ENCODE results near the gene GPER1.
"Not testable (repeated sequence)": the region's sequence is repeated elsewhere in the genome, so short reads cannot be mapped to it uniquely, and the experiment has no call there.

GPER1 gene

DNA sequence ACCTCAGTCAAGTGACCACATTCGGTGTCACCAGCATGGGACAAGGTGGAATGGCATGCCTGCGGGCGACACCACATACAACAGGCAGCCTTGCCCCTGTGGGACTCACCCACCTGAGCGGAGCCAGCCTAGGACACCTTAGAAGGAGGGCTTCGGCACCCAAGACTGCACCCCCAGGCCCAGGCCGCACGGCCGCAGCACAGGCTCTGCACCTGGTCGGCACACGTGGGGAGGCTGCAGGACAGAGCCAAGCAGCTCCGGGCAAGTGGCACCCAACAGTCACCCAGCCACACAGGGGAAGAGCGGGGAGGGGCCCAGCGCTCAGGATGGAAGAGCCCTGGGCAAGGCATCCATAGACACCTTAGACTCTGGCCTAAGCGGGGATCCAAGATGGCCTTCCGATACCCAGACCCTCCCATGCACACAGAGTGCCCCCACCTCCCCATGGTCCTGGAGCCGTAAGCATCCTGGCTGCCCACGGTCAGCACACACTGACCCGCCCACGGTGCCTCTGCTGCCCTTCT lies 16.1 kb upstream of the GPER1 start:
- DNase-seq = no peak

DNA sequence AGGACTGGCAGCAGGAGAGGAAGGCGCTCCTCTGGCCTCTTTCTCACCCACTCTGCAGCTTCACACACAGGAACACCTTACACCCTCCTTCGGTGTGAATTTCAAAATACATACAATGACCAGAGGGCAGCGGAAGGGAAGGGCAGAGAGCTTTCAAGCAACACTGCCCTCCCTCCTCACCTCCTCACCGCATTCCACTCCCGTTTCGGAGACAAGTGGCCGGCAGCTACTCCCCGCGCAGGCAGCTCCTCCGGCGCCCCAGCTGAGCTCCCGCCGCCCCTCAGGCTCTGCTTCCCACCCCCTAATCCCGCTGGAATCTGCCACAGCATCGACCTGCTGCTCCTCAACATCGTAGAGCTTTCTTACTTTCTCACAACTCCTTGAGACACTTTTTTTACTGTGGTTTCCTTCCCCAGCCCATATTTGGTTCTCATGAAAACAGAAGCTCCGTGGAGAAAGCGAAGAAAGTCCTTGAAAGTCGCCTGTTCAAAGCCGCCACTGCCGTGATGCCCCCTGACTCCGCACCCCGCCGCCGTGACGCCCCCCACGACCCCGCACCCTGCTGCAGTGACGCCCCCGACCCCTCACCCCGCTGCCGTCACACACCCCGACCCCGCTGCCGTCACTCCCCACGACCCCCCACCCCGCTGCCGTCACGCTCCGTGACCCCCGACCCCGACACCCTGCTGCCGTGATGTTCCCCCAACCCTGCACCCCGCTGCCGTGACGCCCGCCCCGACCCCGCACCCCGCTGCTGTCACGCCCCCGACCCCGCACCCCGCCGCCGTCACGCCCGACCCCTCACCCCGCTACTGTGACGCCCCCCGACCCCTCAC lies 14.6 kb upstream of the GPER1 start:
- DNase-seq = no peak

GRCh38 chr7:1074018-1074417 lies 13.9 kb upstream of the GPER1 start:
- not testable (repeated sequence) for DNase-seq

DNA sequence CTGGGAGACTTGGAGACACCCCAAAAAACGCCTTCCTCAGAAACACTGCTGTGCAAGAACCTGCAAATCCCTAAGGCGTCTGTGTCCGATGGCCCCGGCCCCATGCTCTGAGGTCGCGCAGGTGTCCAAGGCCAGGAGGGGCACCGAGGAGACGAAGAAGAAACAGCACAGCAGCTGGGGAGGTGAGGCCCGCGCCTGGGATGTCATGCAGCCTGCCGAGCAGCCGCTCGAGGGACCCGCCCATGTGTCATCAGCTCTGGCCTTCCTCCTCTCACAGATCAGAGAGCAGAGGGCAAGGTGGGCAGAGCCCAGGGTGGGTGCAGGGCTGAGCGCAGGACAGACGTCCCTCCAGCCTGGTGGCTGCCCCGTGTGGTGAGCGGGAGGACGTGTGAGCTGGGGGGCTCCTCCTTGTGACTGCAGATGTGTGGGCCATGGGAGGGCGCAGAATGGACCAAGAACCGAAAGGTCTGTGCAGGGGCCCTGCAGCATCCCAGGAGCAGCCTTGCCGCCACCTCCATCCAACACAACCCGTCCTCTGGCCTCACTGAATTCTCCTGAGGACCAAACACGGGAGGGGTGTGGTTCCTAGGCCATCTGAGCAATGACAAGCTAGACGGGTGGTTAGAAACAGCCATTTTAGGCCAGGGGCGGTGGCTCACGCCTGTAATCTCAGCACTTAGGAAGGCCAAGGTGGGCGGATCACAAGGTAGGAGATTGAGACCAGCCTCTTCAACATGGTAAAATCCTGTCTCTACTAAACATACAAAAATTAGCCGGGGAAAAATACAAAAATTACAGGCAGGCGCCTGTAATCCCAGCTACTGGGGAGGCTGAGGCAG lies 13.1 kb upstream of the GPER1 start:
- DNase-seq = no peak

DNA sequence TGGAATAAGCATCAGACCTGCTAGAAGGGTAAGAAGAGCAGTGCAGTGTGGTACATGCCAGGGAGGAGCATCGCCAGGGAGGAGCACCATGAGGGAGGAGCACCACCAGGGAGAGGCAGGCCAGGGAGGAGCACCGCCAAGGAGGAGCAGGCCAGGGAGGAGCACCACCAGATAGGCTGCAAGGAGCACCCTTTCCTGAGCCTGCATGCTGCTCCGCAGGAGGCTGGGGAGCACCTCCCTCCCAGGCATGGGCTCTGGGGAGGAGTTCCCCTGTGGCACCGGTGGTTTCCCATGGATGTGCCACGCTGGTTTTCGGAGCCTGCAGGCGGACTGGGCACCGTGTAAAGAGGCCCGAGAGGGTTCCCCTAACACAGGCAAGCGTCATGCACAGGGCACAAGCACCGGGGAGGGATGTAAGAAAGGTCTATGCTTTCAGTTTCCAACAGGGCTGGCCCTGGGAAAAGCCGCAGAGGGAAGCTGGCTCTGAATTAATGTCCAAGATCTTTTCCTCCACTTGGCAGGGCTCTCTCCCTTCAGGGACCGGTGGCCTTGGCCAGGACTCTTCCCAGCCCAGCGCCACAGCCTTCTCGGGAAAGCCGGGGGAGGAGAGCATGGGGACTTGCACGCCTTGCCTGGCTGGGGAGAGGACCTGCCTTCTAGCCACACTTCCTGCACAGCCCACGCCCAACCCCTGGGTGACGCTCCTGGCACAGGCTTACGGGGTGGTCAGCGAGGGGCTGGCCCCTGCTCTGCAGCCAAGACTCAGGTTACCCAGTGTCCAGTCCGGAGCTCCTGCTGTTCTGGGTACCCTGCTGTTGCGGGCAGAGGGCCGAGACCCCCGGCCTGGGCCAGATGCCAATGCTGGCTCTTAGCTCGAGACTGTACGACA lies 11.5 kb upstream of the GPER1 start:
- no peak for DNase-seq

GRCh38 chr7:1078519-1078918 lies 9.4 kb upstream of the GPER1 start:
- no peak for DNase-seq

DNA sequence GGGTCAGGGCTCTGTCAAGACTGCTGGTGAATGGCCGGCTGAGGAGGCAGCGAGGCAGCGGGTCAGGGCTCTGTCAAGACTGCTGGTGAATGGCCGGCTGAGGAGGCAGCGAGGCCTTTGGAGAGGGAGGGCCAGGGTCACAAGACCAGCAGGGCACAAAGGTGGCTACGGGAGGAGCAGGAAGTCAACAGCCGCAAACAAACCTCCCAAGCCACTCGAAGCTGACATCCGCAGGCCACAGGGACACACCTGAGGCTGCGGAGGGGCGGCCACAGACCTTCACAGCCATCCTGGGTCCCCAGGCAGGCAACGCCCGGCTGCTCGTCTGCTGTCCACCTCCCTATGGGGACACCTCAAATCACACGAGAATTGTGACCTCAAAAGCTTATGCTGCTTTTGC lies 8.9 kb upstream of the GPER1 start:
- no peak for DNase-seq

DNA sequence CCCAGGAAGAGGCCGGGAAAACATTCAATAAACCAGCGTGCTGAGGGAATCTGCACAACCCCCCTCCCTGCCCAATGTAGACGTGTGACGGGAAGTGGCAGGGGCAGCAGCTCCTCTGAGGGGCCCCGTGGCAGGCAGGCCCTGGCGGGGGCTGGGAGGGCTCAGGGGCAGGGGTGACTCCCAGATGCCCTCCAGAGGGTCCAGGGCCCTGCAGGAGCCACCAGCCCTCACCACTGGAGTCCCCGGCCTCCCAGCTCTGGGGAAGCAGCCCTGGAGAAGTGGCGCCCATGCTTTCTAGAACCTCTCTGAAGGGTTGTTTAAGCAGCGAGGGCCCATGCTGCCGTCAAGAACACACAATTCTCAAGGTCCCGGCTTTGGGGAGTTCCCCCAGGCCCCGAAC lies 8.4 kb upstream of the GPER1 start:
- DNase-seq = no peak

DNA sequence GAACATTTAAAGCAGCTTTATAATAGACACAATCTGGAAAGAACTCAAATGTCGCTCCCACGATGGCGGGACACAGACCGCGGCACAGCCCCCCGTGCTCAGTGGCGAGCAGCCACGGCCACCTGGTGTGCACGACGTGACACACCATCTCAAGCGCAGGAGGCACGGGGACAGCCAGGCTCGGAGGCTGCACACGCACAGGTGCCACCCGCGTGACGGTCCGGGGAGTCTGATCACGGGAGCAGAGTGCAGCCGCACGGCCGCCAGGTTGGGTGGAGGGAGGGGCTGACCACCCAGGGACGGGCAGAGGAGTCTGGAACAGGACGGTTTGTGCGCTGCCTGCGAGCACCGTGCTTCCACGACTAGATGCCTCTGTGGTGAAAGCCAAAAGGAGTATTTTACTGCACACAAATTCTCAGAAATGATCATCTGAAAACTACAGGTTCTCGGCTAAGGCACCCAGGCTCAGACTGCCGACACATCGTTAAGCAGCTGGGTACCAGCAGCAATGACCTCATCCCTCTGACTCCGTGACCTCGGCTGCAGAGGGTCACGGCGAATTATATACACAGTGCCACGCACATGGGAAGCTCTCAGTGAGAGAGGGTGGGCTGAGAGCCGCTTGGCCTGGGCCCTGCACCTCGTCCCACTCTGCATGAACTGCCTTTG lies 7.5 kb upstream of the GPER1 start:
- no peak for DNase-seq

- no peak for DNase-seq
Measured at GRCh38 chr7:1080921-1081255, 7.0 kb upstream of the GPER1 start.

DNA sequence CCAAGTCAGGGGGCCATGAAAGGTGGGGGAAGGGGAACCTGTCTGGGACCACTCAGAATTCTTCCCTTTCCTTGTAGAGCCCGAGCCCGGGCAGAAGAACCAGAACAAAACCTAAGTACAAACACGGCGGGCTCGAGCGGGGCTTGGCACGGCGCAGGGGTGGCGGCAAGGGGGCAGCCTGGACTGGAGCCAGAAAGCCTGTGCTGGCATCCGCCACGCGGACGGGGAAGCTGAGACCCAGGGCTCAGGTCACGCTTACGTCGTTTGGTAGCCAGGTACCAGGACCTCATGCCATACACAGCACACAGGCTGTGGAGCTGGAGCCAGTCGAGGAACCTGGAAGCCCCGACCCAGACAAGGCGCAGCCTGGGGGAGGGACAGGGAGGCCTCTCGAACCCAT lies 6.6 kb upstream of the GPER1 start:
- no peak for DNase-seq

DNA sequence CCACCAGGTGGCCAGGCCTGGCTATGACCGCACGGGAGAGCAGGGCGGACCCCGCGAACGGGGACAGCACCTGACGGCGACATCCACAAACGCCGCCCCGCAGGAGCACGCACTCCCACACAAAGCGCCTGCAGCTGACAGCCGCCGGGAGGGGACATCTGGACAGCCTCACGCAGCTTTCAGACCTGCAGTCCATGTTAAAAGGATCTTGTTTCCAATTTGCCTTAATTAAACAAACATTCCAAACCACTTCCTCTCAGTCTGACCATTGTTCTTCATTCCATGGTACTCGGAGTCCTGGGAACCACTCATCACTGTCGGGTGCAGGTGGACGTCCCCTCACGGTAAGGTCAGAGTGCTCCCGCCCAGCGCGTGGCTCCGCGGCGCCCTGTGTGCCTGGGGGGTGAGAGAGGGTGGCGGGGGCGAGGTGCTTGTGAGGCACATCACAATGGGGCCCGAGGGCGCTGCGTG lies 5.9 kb upstream of the GPER1 start:
- DNase-seq = peak; percentile 30

DNA sequence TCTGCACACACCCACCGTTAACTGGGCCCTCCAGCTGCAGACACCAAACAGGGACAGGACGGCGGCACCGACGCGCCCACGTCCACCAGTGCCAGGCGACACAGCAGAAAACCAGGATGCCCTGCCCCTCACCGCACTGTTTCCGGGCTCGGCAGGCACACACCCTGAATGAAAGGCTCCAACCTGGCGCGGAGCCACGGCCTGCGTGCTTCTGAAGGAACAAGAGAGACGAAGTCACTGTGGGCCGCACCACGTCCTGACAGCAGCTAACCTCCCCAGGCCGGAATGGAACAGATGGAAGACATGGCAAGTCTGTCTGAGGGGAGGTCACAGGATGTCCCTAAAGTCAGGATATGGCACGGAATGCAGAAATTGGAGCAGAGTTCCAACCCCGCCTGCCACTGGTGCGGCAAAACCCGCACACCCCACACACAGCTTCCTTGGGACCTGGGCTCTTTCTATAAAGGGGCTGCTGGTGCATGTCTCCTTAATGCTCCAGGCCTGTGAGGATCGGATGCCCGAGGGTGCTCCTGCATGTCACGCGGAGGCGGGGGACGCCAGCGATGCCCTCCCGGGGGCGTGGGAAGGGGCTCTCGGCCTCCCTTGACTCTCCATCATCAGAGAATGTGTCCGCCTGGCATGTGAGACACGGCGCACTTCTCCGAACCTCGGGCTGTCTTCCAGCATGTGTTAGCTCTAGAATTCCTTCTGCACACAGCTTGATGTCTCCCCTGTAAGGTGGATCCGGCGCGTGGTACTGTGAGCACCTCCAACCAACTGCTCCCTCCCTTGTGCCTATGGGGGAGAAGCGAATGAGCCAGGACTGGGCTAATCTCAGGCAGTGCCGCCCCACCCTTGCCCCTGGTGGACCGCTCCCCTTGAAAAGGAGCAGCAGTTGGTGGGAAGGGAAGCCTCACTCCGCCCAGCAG lies 3.9 kb upstream of the GPER1 start:
- DNase-seq = no peak

GRCh38 chr7:1085266-1085665 lies 2.6 kb upstream of the GPER1 start:
- DNase-seq = no peak

- no peak for DNase-seq
Measured at GRCh38 chr7:1085910-1086421, 1.9 kb upstream of the GPER1 start.

DNA sequence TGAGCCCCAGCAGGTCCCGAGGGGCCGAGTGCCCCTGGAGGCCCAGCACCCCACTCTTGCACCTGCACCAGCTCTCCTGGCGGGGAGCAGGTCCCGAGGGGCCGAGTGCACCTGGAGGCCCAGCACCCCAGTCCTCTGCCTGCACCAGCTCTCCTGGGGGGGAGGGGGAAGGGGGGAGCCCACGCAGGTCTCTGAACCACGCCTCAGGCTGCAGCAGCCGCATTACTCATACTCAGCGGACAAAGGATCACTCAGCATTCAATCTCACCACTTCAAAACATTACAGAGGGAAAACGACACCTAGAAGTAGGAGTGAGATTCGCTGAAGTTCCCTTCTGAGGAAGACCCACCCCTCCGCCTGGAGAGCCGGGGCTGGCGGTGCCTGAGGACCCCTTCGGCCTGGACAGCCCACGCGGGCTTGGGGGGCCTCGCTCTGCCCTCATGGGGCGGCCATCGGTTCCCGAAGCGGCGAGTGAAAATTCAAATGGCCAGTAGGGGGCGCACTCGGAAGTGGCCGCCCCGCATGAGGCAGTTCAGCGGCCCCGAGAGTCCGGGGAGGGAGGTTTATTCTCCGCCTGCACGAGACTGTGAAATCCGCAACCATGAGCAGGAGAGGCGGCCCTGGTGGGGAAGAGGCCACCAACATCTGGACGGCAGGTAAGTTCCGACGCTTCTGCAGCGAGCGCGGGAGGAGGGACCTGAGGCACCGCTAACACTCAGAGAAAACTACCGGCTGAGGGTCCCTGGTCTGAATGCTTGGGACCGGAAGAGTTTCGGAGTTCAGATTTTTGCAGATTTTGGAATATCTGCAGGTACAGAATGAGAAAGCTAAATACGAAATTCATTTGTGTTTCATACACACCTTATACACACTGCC lies 1.1 kb upstream of the GPER1 start:
- peak; percentile 40 for DNase-seq

- no peak for DNase-seq
Measured at GRCh38 chr7:1087465-1087814, 473 bp upstream of the GPER1 start.

- no peak for DNase-seq
Measured at GRCh38 chr7:1090236-1090635, 2.3 kb downstream of the GPER1 start.

DNA sequence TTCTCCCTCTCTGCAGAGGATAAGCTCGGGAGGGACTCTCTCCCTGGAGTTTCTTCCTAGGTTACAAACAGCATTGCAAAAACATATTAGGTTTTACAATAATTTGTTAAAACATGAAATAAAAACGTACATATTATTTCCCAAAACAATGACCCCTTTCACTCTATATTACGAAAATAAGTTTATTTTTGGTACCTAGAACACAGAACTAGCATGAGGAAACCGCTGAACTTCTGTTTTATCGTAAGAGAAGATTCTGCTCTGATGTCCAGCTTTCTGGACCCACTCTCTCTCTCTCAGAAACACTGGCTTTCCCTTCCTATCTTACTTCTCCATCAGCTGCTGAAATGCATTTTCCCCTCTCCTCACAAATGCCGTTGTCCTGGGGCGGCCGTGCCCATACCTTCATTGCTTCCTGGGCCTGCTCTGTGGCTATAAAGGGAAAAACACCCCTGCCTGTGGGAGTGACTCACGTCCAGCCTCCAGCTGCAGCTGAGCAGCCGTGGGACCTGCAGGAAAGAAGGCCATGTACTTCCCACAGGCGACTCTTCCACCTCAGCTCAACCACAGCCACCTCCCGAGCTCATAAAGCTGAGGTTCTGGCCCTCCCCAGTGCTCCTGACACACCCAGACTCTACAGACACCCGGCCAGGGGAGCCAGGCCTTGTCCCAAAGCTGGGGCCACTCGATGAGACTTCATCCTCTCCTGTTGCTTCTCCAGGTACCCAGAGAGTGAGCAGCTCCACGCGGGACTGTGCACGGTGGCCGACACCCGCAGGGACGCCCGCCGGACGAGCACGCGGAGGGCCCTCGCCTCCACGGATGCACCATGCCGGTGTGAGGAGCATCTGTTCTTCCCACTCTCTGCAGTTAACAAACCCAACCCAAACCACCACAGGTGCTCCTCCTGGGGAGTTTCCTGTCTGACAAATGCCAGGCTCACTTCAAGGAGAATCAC lies 3.1 kb downstream of the GPER1 start:
- DNase-seq = no peak
